ENCODE measurements around the gene DLG2. TPM values are rescaled to one million over a fixed set of nuclear protein-coding genes. Genes with fewer than 3 reads are reported as not detected.

DLG2 gene
- total and polyA plus RNA-seq, 2 donors (not counting 3 experiments of a cell fraction or from before 2014, with no cell fraction given), result 0.15 to 1.1 TPM

DNA sequence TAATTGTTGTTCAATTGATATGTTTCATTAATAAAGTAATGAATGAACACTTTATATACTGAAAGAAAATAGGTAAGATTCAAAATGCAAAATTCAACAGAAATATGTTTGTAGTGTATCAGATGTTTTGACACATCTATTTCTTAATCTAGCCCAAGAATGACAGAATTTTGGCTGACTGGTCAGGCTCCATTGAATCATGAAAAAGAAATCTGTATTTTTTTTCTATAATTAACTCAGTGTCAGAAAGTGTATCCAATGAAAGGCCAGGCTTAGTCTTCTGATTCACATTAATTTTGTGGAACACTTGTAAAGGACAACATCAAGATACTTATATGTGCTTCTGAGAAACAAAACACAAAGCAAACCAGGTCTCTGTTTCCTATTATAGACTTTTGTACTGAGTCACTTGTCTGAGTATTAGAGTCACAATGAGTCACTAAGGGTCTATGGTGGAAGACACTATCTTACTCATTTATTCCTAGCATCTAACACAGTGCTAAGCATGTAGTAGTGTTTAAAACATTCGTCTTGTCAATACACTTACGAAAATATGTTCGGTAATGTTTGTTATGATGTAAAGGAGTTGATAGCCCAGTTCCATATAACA is 2043.3 kb downstream of the DLG2 start:
- POLR2A ChIA-PET, result no interaction called here
- dilution Hi-C loops (cut with MboI; ENCODE audit: extremely low pct_ligation_motif_present, low sequenced_read_pairs), result no loop called here

More for the DNA sequence above, 2043.3 kb downstream of the DLG2 start:
- Histone ChIP-seq H3K79me2 (ENCODE audit: control insufficient read depth, insufficient read depth, low read length) (no peaks in the 10 kb centered on the region), H3K4me1 (ENCODE audit: control insufficient read depth, extremely low read depth, insufficient read depth, low read length) (no peaks in the 10 kb centered on the region), H3K27ac (ENCODE audit: insufficient read depth, low read depth, low read length) (no peak overlapping the region), H3K9me3 (replicated peaks; ENCODE audit: control insufficient read depth, insufficient read depth, low read length) (no peaks in the 10 kb centered on the region), H3K4me3 (replicated peaks in 1 of 3; ENCODE audit: insufficient read depth in 1 of 3, low read depth in 1 of 3, low read length in 3 of 3) (no peak overlapping the region), H3K27me3 (ENCODE audit: control insufficient read depth in 2 of 2, insufficient read depth in 2 of 2, low read length in 2 of 2) (no peaks in the 10 kb centered on the region), H3K9ac (replicated peaks; ENCODE audit: extremely low read depth, insufficient read depth, low read length) (no peak overlapping the region), H3K4me2 (ENCODE audit: insufficient read depth, low read length) (no peak overlapping the region), H2AFZ (ENCODE audit: low read depth, low read length) (no peak overlapping the region), H4K20me1 (replicated peaks; ENCODE audit: control insufficient read depth, extremely low read depth, insufficient read depth, low read length) (no peaks in the 10 kb centered on the region), H3K9me1 (replicated peaks; ENCODE audit: control insufficient read depth, extremely low read depth, insufficient read depth, low read length) (no peaks in the 10 kb centered on the region), H3K36me3 (ENCODE audit: control insufficient read depth in 2 of 2, extremely low read depth in 1 of 2, insufficient read depth in 2 of 2, low read length in 2 of 2) (no peaks in the 10 kb centered on the region)
- intact Hi-C loops (cut with micrococcal nuclease), result no loop called here
- TF ChIP-seq CTCF (IDR thresholded peaks at IDR 0.05; ENCODE audit: extremely low read depth in 1 of 2, insufficient read depth in 1 of 2, low read depth in 1 of 2, low read length in 2 of 2), result no peak
- TF ChIP-seq MAX (IDR thresholded peaks at IDR 0.05; ENCODE audit: insufficient read depth, insufficient read length), result no peak
- peak; percentile 31 for TF ChIP-seq FOS (IDR thresholded peaks at IDR 0.05; ENCODE audit: borderline replicate concordance, insufficient read depth, low read length)
- no peak for TF ChIP-seq POLR2AphosphoS5 (IDR thresholded peaks at IDR 0.05; ENCODE audit: insufficient read depth, low read depth, low read length)
- no peak for TF ChIP-seq EZH2 (IDR thresholded peaks at IDR 0.05; ENCODE audit: borderline replicate concordance, low read depth, low read length, severe bottlenecking)
- TF ChIP-seq MYC (IDR thresholded peaks at IDR 0.05; ENCODE audit: low read depth, low read length), result no peak
- TF ChIP-seq GATA2 (IDR thresholded peaks at IDR 0.05; ENCODE audit: insufficient read depth, insufficient read length, low read depth, low read length), result no peak
- peak; percentile 11 for TF ChIP-seq JUN (IDR thresholded peaks at IDR 0.05; ENCODE audit: borderline replicate concordance, insufficient read depth, insufficient read length, low read depth)
- no peak for TF ChIP-seq POLR2A (IDR thresholded peaks at IDR 0.05; ENCODE audit: low read depth, low read length)
- FAIRE-seq, result no peak
- BruUV-seq (replicated peaks), result no TSS peak
- DNase-seq (ENCODE audit: low read depth, low spot score), result no peak
- CTCF ChIA-PET, result no interaction called here
